ENCODE data around the gene VIPAS39. TPM values are rescaled to one million over a fixed set of nuclear protein-coding genes. Genes with fewer than 3 reads are reported as not detected.
A peak's percentile ranks its signal among the peaks of the same experiment; 100 is the strongest.

Gene VIPAS39
- total RNA-seq: 10 to 100 TPM; 14.7 to 21.5 TPM

DNA sequence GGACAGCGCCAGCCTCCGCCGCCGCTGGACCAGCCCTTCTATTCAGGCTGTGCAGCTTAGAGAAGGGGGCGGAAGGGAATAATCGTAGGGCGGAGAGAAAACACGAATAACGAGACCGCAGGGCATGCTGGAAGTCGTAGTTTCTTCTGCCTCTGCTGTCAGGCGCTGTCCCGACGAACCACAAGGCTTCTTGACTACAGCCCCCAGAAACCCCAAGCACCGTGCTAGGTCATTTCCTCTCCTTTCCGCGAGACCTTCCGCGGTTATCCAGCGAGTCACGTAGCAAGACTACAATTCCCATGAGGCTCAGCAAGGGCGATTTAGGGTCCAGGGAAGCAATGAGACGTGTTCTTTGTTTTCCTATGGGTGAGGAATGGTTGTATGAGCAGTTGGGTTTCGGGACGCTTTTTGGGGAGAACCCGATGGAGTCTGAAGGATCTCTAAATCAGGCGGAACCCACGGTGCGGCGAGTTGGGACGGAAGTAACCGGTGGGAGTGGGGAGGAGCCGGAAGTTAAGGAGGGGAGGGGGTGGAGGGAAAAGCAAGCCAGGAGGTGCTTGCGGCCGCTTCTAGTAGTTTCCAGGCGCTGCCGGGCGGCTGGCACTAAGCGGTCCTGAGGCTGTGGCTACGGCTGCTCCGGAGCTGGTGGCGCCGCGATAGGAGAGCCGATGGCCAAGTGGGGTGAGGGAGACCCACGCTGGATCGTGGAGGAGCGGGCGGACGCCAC lies at the start of gene VIPAS39, which contains the start of gene AHSA1:
VIPAS39 (minus strand) TSS at position 80 of the 727 bp plus-strand sequence. CDS start 3,499 bp downstream, outside the sequence.
AHSA1 (plus strand) TSS at position 572 of the 727 bp plus-strand sequence; CDS start at position 669, 97 bp downstream.
- peak; percentile 85 to 95 for DNase-seq (ENCODE audit: low spot score in 2 of 2)
- peak; percentile 96 for ATAC-seq
- peaks cover 49 to 54% of the 10 kb centered on the region in 2 donors for H3K36me3 Mint-ChIP-seq
- no peaks in the 10 kb centered on the region for H3K9me3 Mint-ChIP-seq
- peak within 1 kb of the TSS; percentile 93 to 100 for H3K27ac Mint-ChIP-seq

DNA sequence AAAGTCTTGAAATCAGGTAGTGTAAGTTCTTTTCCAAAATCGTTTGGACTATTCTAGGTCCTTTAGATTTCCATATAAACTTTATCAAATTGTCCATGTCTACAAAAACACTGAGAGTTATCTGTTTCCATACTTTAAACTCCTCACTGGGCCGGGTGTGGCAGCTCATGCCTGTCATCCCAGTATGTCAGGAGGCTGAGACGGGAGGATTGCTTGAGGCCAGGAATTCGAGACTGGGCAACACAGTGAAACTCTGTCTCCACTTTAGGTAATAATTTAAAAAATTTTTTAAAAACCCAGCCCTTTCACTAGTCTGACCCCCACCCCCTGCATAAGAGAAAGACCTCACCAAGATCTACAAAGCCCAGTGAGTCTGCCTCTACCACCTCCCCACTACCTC lies 47.6 kb upstream of the VIPAS39 start:
- Mint-ChIP-seq H3K27ac (no peak overlapping the region), H3K9me3 (peaks cover 3 to 5% of the 10 kb centered on the region in 2 donors), H3K36me3 (peaks cover 0 to 21% of the 10 kb centered on the region in 2 donors)
- ATAC-seq (no peak), DNase-seq (ENCODE audit: low spot score in 2 of 2) (no peak)

DNA sequence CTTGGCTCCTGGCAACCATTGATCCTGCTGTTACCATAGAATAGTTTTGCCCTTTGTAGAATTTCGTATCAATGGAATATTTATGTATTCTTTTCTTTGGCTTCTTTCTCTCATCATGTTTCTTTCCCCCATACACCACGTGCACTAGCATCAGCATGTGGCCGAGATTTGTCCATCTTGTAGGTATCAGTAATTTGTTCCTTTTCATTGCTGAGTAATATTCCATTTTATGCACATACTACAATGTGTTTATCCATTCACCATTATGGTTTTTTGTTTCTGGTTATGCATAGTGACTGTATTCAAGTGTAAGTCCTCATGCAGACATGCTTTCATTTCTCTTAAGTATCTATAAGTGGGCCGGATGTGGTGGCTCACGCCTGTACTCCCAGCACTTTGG lies 45.7 kb upstream of the VIPAS39 start:
- no peak for DNase-seq (ENCODE audit: low spot score in 2 of 2)
- peaks cover 3 to 5% of the 10 kb centered on the region in 2 donors for H3K9me3 Mint-ChIP-seq
- H3K27ac Mint-ChIP-seq: no peak overlapping the region
- H3K36me3 Mint-ChIP-seq: peaks cover 0 to 11% of the 10 kb centered on the region in 2 donors
- ATAC-seq: no peak

DNA sequence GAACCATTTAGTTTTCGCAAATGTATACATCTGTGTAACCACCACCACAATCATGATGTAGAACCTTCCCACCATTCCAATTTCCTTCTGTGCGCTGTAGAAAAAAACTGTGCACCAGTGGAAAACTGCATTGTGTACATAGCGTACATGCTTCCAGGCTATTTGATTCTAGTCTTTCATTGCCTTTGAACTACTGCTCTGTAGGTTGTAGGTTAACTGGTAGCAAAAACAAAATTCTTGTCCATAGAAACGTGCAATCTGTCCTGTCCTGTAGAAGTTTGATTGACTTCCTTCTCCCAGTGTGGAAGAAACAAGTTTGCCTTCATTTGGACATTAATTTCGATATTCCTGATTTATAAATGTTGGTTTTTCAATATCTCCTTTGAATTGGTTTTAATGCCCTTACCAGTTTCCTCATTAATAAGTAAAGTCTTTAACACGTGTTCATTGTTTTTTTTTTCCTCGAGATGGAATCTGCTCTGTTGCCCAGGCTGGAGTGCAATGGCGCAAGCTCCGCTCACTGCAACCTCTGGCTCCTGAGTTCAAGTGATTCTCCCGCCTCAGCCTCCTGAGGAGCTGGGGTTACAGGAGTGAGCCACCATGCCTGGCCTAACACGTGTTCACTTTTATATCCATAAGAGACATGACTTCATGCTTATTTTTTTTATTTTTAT lies 44.8 kb upstream of the VIPAS39 start:
- peaks cover 3 to 5% of the 10 kb centered on the region in 2 donors for H3K9me3 Mint-ChIP-seq
- peaks cover 0 to 7% of the 10 kb centered on the region in 2 donors for H3K36me3 Mint-ChIP-seq
- DNase-seq (ENCODE audit: low spot score in 2 of 2) (no peak), ATAC-seq (no peak)
- H3K27ac Mint-ChIP-seq: no peak overlapping the region

DNA sequence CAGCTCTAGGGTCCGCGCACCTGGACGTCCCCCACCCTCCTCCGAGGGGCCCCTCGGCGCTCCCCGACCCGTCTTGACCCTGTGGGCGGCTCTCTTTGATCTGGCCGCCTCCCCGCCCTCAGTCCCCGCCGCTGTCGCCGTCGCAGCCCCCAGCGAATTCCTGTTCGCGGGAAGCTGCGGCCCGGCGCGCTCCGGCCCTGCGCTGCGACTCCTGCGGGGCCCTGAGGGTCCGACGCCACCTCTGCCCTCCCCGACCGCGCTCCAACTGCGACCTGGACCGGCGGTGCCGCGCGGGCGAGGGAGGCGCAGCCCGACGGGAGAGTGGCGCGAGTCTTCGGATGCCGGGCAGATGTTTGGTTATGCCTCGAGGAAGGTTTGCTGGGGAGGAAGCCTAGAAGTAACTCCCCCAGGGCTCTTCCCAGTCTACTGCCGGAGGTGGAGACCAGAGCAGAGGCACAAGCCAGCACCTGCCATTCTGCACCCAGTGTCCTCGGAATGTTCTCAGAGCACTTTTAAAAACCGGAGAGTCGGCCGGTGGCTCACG lies 41.7 kb upstream of the VIPAS39 start:
- DNase-seq (ENCODE audit: low spot score in 2 of 2) (no peak), ATAC-seq (peak; percentile 3 to 12)
- Mint-ChIP-seq H3K36me3 (no peaks in the 10 kb centered on the region), H3K27ac (no peak overlapping the region), H3K9me3 (peaks cover 3 to 5% of the 10 kb centered on the region in 2 donors)

DNA sequence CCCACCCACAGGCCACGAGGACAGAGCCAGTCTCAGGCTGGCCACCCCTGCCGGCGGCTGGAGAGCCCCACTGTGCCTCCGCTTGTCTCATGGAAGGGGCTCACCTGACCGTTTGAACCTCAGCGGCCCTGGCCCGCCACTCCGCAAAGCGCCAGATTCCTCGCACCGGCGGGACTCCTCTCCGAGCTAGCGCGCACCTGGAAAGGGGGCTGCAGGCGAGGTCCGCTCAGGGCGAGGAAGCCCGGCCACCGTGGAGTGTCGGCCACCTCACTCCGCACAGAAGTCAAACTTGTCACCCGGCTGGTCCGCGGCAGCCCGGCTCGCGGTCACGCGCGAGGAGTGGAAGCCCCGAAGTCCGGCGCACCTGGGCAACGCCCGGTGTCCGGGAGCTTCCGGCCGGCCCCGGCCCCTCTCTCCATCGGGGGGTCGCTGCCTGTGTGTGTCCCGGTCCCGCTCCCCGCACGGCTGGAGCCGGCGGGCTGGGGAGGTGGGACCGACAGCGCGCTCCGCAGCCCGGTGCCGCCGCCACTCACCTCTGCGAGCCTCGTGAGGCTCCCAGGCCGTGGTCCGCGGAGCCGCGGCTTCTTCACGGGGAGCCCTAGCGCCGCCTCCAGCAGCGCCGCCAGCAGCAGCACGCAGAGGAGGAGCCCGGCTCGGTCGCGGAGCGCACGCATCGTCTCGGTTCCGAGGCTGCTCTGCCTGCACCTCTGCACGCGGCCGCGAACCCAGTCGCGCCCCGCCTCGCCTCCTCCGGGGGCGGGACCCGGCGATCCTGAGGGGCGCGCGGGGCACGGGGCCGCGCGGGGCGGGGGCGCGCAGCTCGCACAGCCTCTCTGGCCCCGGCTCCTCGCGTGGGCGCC lies 40.9 kb upstream of the VIPAS39 start, which contains the start of gene ISM2:
ISM2 (minus strand) TSS at position 697 of the 860 bp plus-strand sequence; CDS start at position 674, 23 bp downstream.
- H3K27ac Mint-ChIP-seq: no peak within 1 kb of the TSS
- DNase-seq (ENCODE audit: low spot score in 2 of 2): peak in 1 of 2 donors; percentile 65
- peaks cover 3 to 4% of the 10 kb centered on the region in 2 donors for H3K9me3 Mint-ChIP-seq
- no peaks in the 10 kb centered on the region for H3K36me3 Mint-ChIP-seq
- peak; percentile 55 to 92 for ATAC-seq

DNA sequence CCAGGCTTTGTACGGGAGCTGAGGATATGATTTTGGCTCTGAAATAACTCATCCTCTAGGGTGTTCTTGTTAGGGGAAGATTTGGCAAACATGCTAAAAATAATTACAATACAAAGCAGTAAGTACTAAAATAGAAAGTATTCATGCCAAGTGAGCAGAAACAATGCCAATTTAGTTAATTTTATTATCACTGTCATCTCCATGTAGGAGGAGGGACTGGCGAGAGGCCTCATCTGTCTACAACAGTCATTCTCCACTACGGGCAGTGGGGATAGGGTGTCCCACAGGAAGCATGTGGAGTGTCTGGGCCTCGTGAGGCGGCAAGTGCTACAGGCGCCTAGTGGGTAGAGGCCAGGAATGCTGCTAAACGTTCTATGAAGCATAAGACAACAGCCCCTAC lies 37.9 kb upstream of the VIPAS39 start:
- ATAC-seq (no peak), DNase-seq (ENCODE audit: low spot score in 2 of 2) (no peak)
- no peaks in the 10 kb centered on the region for H3K36me3 Mint-ChIP-seq
- no peaks in the 10 kb centered on the region for H3K9me3 Mint-ChIP-seq
- no peak overlapping the region for H3K27ac Mint-ChIP-seq

DNA sequence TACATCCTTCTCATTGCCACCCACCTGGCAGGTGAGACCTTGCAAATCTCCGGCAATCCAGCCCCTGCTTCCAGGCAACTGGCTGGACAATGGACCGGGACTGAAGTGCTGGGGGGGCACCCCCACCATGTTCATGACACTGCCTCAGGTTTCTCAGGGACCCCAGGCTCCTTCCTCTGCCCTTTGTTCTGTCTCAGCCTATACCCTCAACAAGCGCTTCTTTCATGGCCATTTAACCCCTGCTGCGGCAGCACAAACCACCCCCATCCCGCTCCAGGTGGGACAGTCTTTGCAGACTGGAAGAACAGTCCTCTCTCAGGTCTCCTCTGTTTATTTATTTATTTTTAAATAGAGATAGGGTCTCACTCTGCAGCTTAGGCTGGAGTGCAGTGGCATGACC lies 33.7 kb upstream of the VIPAS39 start:
- Mint-ChIP-seq H3K9me3 (no peaks in the 10 kb centered on the region), H3K27ac (no peak overlapping the region), H3K36me3 (no peaks in the 10 kb centered on the region)
- DNase-seq (ENCODE audit: low spot score in 2 of 2) (no peak), ATAC-seq (no peak)

DNA sequence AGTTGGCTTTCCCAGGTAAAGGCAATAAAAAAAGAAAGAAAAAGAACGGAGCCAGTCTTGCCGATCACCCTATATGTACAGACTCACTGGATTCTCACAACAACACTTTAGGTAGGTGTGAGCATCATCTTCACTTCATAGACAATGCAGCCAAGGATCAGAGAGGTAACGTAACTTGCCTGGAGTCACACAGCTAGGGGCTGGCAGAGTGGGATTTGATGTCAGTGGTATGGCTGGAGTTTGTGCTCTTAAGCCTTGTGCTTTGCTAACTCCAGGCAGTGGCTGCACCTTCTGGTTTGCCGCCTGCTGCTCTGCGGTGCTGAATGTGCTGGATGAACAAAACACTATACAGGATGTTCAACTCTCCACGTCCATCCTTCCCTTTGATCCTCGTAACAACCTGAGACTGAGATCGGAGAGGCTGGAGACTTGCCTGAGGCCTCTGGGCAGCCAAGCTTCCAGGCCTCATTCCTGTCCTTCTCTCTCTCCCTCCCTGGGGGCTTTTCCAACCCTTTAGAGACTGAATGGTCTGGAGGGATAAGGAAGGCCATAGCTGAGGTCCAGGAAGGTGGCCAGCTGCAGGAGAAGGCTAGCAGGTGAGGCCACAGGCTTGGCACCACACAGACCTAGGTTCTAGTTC lies 33.1 kb upstream of the VIPAS39 start:
- H3K36me3 Mint-ChIP-seq: no peaks in the 10 kb centered on the region
- DNase-seq (ENCODE audit: low spot score in 2 of 2) (no peak), ATAC-seq (no peak)
- no peaks in the 10 kb centered on the region for H3K9me3 Mint-ChIP-seq
- no peak overlapping the region for H3K27ac Mint-ChIP-seq

DNA sequence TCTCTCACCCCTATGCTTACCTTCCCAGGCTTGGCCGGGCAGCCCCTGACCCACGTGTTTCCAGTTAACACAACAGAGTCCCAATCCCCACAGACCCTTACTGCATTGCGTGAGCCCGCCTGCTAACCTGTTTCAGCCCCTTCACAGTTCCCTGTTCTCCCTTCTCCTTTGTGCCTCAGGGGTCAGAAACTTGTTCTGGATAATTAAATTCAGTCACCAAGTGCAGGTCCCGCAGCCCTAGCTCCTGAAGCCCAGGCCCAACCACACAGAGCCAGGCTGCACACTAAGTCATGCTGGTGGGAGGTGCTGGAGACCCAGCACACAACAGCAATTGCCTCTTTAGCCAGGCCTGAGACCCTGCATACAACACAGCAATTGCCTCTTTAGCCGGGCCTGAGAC lies 31.6 kb upstream of the VIPAS39 start:
- Mint-ChIP-seq H3K9me3 (no peaks in the 10 kb centered on the region), H3K27ac (no peak overlapping the region), H3K36me3 (no peaks in the 10 kb centered on the region)
- ATAC-seq: no peak
- no peak for DNase-seq (ENCODE audit: low spot score in 2 of 2)

DNA sequence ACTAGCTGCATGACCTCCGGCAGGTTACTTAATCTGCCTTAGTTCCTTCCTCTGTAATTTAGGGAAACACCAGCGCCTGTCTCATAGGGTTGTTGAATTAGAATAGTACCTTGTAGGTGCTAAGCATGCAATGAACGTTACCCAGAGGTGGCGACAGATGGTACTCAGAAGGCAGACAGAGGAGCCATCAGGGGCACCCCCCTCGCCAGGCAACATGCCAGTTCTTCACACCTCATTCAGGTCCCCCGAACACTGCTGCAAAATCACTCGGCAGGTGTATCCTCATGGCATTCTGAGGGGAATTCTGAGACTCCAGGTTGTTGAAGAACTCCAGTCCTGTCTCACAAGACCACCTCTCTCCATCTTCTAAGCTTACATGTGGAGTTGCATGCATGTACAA lies 31.2 kb upstream of the VIPAS39 start:
- H3K27ac Mint-ChIP-seq: no peak overlapping the region
- no peak for ATAC-seq

DNA sequence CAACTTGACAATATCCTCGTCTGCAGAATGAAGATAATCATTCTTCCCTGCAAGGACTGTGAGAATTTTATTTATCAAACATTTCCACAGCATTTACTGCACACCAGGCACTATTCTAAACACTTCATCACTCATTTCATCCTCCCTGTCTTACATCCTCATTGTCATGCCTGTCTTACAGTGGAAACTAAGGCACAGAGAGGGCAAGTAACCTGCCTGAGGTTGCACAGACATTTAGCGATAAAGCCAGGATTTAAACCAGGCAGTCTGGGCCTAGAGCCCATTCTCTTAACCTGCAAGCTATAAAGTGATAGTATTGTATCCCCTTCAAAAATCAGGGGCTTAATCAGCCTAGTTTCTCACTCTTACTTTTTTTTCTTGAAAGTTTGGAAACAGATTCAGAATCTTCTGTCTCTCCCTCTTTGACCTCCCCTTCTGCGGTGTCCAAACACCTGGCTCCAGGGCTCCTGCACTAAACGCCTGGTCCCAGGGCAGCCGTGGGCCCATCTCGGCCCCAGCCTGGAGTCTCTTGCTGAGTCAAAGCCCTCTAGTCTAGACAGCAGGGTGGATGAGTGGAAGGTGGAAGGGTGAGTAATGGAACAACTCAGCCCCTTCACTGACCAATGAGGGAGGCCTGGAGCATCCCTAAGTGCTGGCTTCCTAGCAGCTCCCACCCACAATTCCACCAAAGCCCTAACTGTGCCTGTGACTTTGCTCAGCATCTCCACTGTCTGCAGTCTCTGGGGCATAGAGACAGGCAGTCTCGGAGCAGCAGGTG lies 28.7 kb upstream of the VIPAS39 start:
- Mint-ChIP-seq H3K9me3 (no peaks in the 10 kb centered on the region), H3K27ac (peak overlapping the region in 1 of 2 donors; percentile 22), H3K36me3 (no peaks in the 10 kb centered on the region)
- DNase-seq (ENCODE audit: low spot score in 2 of 2) (no peak), ATAC-seq (peak in 1 of 2 donors; percentile 11)

More for the DNA sequence above, 31.2 kb upstream of the VIPAS39 start:
- no peak for DNase-seq (ENCODE audit: low spot score in 2 of 2)
- H3K36me3 Mint-ChIP-seq: no peaks in the 10 kb centered on the region
- H3K9me3 Mint-ChIP-seq: no peaks in the 10 kb centered on the region

DNA sequence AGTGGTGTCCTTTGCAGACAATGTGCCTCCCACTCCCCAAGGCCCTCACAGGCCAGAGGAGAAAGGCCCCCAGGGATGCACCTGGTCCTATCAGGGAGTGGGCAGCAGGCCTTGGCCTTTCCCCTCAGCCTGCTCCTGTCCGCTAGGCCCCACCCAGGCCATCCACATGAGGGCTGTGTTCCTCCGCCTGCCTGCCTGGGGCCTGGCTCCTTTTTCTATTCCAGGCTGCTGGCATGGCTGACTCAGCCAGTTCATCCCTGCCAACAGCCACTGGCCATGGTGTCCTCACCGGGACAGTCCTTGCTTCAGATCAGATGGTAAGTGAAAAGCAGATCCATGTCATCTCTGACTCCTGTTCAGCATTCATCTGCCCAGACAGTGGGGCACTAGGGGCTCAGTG lies 27.9 kb upstream of the VIPAS39 start:
- no peaks in the 10 kb centered on the region for H3K36me3 Mint-ChIP-seq
- no peak overlapping the region for H3K27ac Mint-ChIP-seq
- no peak for ATAC-seq

DNA sequence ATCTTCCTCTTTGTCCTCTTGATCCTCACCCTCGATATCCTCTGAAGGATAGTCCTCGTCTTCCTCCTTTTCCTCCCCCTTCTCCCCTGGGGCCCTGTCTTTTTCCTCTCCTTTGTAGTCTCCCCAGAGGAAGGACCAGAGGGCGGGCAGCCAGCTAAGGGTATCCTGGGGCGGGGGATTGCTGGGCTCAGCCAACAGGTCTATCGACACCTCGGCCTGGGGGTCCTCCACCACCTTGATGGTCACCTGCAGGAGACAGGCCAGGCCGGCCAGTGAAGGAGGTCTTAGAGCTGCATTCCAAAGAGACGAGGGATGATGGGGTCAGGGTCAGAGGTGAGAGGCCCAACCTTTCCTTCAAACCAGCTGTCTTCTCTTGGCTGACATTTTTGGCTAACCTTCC lies 25.0 kb upstream of the VIPAS39 start:
- no peak for DNase-seq (ENCODE audit: low spot score in 2 of 2)
- H3K27ac Mint-ChIP-seq: no peak overlapping the region
- H3K36me3 Mint-ChIP-seq: no peaks in the 10 kb centered on the region
- no peak for ATAC-seq
- H3K9me3 Mint-ChIP-seq: no peaks in the 10 kb centered on the region

More for the DNA sequence above, 27.9 kb upstream of the VIPAS39 start:
- no peaks in the 10 kb centered on the region for H3K9me3 Mint-ChIP-seq
- DNase-seq (ENCODE audit: low spot score in 2 of 2): no peak

DNA sequence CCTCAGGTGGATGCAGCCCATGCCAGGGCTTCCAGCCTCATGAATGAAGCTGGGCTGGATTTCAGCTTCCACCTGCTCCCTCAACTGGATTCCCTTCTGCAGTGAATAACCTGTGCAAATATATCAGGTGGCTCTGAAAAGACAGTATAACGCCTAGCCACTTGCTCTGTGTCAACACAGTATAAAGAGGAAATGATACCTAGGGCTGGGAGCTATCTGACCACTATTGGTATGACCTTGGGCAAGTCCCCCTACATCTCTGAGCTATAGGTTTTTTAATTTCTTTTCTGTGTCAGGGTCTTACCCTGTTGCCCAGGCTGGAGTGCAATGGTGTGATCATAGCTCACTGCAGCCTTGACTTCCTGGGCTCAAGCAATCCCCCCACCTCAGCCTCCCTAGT lies 21.4 kb upstream of the VIPAS39 start:
- Mint-ChIP-seq H3K27ac (no peak overlapping the region), H3K9me3 (no peaks in the 10 kb centered on the region), H3K36me3 (no peaks in the 10 kb centered on the region)
- ATAC-seq (no peak), DNase-seq (ENCODE audit: low spot score in 2 of 2) (no peak)
